GM18520 (cell line): ENCODE measurements around the gene AOPEP.
"Not testable (repeated sequence)": the region's sequence is repeated elsewhere in the genome, so short reads cannot be mapped to it uniquely, and the experiment has no call there.

Source experiments
- ATAC-seq: cut with Tn5 transposase; IDR thresholded peaks from one replicate; pipeline ENCODE4 v1.9.1; 2021; ENCODE audit not compliant: unreplicated experiment

Gene AOPEP

GRCh38 chr9:94813379-94813778 is 86.9 kb downstream of the AOPEP start:
- no peak for ATAC-seq

DNA sequence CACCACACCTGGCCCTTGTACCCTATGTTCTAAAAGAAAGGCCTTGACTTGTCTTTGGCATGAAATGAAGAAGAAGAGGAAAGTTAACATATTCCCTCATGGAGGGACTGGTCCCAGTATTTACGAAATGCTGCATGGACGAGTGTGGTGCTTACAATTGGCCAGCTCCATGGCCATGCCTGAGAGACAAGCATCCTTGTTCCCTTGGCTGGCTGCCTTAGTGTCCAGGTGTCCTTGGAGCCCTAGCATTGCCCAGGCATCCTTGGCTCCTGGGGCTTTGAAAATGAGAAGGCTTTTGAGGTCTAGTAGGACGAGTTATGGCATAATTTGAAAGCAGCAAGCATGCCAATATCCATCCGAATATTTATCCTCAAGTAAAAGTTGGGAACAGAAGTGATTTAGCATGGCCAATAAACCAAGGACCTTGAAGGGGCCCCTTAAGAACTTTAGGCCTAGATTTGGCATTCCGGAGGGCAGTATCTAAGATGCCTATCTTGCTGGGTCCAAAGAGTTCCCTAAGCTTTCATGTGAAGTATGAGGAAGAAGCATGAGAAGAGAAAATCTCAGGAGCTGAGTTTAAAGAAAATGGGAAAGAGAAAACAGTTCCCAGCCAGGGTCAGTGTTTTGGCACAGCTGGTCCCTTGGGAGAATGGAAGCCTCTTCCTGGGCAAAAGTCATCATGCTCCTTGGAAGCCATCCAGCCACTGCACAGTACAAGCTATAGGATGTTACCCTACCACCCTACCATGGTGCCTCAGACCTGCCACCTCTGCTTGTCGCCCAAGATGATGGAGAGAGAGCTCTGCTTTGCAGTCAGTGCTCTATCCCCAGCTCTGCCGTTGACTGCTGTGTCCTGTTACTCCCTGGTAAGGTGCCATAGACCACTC is 91.0 kb downstream of the AOPEP start:
- no peak for ATAC-seq

DNA sequence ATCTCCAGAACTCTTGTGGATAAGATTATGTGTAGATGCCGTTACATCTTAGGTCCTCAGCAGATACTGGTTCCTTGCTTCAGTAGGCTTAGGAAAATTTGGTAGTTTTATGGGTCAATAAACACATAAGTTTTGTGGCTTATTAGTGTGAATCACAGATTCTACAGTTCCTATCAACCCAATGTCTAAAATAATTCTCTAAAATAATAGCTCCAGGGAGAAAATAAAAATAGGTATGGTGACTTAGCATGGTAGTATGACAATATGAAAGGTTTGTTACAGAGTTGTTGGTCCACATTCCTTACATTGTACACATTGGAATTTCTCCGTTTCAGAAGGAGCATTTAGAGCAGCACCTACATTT is 91.7 kb downstream of the AOPEP start:
- ATAC-seq, result no peak

- no peak for ATAC-seq
Measured at GRCh38 chr9:94819161-94819687, 92.7 kb downstream of the AOPEP start.

- ATAC-seq, result peak; percentile 50
Measured at GRCh38 chr9:94821098-94821887, 94.8 kb downstream of the AOPEP start.

GRCh38 chr9:94822273-94822672 is 95.8 kb downstream of the AOPEP start:
- no peak for ATAC-seq

GRCh38 chr9:94823710-94824109 is 97.2 kb downstream of the AOPEP start:
- no peak for ATAC-seq

GRCh38 chr9:94824411-94824810 is 97.9 kb downstream of the AOPEP start:
- ATAC-seq, result no peak

DNA sequence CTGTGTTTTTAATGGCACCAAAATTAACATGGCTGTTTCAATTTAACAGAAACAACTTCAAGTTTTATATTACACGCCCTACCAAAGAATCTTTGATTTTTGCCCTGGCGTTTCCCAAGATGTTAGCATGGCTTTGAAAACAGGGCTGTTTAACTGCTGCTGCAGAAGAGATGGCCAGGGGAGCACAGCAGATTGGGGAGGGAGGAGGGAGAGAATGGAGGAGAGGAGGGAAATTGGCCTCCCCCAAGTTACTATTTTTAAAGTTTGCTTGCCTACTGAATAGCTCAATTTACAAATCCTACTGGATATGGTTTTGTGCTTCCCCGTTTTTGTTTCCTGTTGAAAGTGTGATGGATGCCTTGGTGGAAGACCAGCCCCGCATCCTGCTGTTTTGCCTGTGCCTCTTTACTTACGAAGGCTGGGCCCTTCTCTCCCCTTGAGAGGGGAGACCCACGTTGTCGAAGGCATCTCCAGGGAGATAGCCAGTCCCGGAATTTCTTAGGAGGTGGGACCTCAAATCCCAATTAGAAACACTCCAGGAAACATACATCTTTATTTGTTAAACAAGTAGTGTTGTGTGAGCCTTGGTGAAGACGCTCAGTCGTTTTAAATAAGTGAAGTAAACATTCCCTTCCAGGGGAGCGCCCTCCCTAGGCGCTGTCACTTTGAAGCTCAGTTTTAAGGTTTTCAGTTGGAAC is 98.6 kb downstream of the AOPEP start:
- no peak for ATAC-seq

DNA sequence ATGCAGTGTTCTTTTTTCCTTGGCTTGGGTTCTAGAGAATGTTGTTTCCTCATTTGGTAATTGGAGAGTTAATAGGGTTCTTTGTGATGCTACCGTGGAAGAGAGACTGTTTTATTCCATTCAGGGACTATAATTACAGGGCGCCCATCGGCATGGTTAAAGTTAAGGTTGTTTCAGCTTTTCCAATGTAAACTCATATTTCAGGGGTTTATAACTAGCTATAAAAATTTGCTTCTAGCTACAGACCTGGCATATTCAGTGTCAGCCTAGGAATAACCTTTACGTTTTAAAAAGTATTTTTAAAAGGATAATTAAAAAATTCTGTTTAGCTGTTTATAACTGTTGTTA is 99.1 kb downstream of the AOPEP start:
- ATAC-seq, result no peak

DNA sequence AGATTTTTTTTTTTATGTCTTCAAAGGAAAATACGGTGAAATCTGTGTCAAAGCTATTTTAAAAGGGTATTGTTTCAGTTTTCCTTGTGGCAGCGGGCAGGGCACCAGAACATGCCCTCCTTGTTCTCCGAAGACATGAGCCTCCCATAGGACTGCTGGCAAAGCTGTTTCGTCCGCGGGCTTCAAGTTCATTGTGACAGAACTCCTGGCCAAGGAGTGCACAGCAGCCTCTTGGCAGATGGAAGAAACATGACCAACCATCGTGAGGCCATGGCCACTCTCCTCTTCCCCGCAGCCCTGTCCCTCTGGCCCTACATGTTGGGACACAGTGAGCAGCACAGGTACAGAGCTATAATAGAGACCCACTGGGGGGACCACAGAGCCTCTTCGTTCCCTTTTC is 99.5 kb downstream of the AOPEP start:
- no peak for ATAC-seq

DNA sequence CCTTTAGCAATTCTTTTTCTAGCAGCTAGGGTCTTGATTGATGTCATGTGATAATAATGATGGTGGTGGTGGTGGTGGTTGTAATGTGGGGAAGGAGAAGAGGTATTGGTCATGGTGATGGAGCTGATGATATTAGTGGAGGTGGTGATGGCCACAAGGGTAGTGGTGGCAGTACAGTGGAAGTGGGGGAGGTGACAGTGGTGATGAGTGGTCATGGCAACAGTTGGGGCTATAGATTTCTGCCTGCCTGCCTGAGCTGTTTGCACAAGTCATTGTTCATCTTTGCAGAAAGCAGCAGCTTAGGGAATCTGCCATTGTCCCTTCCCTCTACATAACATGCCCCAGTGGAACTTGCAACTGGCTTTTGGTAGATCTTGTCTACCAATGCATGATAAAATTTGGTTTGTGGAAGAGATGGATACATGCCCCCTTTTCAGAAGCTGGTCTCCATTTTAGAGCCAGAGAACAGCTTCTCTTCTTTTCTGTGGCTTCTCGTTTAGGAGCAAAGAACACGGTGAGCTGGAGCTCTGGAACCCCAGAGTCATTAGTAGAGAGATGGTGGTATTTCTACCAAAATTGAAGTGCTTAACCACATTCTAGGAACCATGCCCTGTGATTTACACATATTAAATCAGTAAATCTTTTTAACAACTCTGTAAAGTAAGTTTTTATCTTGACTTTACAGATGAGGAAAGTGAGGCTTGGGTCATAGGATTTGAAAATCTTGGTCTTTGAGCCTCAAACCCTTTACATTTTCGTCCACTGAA is 100.3 kb downstream of the AOPEP start:
- ATAC-seq, result no peak

GRCh38 chr9:94827584-94828304 is 101.2 kb downstream of the AOPEP start:
- no peak for ATAC-seq

GRCh38 chr9:94829380-94830070 is 103.0 kb downstream of the AOPEP start:
- no peak for ATAC-seq

DNA sequence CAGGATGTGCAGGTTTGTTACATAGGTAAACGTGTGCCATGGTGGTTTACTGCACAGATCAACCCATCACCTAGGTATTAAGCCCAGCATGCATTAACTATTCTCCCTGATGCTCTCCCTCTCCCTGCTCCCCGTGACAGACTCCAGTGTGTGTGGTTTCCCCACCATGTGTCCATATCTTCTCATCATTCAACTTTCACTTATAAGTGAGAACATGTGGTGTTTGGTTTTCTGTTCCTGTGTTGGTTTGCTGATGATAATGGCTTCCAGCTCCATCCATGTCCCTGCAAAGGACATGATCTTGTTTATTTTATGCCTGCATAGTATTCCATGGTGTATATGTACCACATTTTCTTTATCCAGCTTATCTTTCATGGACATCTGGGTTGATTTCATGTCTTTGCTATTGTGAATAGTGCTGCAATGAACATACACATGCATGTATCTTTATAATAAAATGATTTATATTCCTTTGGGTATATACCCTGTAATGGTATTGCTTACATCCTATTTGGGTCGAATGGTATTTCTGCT is 103.6 kb downstream of the AOPEP start:
- ATAC-seq, result not testable (repeated sequence)

- ATAC-seq, result no peak
Measured at GRCh38 chr9:94833802-94834201, 107.3 kb downstream of the AOPEP start.

- no peak for ATAC-seq
Measured at GRCh38 chr9:94837404-94837803, 110.9 kb downstream of the AOPEP start.

DNA sequence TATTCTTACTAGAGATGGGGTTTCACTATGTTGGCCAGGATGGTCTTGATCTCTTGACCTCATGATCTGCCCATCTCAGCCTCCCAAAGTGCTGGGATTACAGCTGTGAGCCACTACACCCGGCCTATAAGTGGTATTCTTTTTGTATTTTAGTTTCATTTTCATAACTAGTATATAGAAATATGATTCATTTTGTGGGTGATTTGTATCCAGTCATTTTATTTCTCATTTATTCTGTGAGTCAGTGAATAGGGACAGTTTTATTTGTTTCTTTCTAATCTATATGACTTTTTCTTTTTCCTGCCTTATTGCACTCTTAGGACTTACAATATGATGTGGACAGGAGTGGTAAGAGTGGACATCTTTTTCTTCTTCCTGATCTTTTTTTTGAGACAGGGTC is 112.9 kb downstream of the AOPEP start:
- ATAC-seq, result no peak

DNA sequence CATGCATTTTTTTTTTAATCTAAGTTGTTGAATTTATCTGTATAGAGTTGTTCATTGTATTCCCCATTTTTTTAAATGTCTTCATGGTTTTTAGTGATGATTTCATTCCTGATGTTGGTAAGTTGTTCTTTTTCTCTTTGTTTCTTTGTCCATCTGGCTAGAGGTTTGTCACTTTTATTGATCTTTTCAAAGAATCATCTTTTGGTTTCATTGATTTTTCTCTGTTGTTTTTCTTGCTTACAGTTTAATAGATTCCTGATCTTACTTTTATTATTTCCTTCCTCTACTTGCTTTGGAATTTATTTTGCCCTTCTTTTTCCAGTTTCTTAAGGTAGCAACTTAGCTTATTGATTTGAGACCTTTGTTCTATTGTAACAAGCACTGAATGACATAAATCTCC is 114.2 kb downstream of the AOPEP start:
- ATAC-seq, result no peak
